ENCODE results near the gene TAF4B. TPM values are rescaled to one million over a fixed set of nuclear protein-coding genes. Genes with fewer than 3 reads are reported as not detected.

Gene TAF4B
- total and polyA plus RNA-seq, 2 donors (not counting 1 experiment from before 2014, with no cell fraction given) = 10.5 to 16.1 TPM

DNA sequence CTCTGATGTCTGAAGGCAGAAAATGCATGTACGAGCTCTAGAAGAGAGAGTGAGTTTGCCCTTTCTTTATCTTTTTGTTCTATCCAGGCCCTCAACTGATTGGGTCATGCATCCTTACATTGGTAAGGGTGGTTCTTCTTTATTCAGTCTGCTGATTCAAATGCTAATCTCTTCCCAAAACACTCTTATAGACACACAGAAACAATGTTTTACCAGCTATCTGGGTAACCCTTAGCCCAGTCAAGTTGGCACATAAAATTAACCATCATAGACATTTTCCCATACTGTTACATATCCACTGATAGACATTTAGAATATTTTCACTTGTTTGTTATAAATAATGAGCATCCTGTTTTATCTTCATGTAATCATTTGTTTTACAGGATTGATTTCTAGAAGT lies 141.2 kb downstream of the TAF4B start:
- H2AFZ ChIP-seq (ENCODE audit: insufficient read depth, low read depth, low read length, poor library complexity, severe bottlenecking) = no peak overlapping the region
- intact Hi-C loops (cut with micrococcal nuclease) = no loop called here
- H3K4me1 ChIP-seq (ENCODE audit: control insufficient read depth in 2 of 2, insufficient read depth in 2 of 2, low read length in 2 of 2) = no peaks in the 10 kb centered on the region
- CTCF ChIA-PET = interaction anchor here (1.5 kb wide), 1 partner anchor 16 kb away, joined by 5 read pairs; no protein-coding TSS in a partner anchor
- no peaks in the 10 kb centered on the region for H3K4me1 Mint-ChIP-seq
- no peaks in the 10 kb centered on the region for H3K27me3 Mint-ChIP-seq
- POLR2A ChIA-PET = no interaction called here
- TF ChIP-seq, protein P1, sequence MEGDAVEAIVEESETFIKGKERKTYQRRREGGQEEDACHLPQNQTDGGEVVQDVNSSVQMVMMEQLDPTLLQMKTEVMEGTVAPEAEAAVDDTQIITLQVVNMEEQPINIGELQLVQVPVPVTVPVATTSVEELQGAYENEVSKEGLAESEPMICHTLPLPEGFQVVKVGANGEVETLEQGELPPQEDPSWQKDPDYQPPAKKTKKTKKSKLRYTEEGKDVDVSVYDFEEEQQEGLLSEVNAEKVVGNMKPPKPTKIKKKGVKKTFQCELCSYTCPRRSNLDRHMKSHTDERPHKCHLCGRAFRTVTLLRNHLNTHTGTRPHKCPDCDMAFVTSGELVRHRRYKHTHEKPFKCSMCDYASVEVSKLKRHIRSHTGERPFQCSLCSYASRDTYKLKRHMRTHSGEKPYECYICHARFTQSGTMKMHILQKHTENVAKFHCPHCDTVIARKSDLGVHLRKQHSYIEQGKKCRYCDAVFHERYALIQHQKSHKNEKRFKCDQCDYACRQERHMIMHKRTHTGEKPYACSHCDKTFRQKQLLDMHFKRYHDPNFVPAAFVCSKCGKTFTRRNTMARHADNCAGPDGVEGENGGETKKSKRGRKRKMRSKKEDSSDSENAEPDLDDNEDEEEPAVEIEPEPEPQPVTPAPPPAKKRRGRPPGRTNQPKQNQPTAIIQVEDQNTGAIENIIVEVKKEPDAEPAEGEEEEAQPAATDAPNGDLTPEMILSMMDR (IDR thresholded peaks at IDR 0.05) = no peak
- no peak for TF ChIP-seq EZH2 (IDR thresholded peaks at IDR 0.05; ENCODE audit: borderline replicate concordance, insufficient read depth, low read depth, low read length, poor library complexity, severe bottlenecking)
- no peaks in the 10 kb centered on the region for H3K27me3 ChIP-seq (replicated peaks in 1 of 4; ENCODE audit: control extremely low read depth in 1 of 4, control insufficient read depth in 3 of 4, insufficient read depth in 4 of 4, low read length in 3 of 4)
- DNase-seq (no peak), ATAC-seq (ENCODE audit: low read depth) (no peak)
- peaks cover 0 to 5% of the 10 kb centered on the region in 2 experiments for H3K36me3 ChIP-seq (replicated peaks in 1 of 2; ENCODE audit: control extremely low read depth in 1 of 2, control insufficient read depth in 1 of 2, extremely low read depth in 1 of 2, insufficient read depth in 2 of 2, low read length in 1 of 2)
- no CpG with 5 or more reads among the region's 1 CpG for WGBS (ENCODE audit: insufficient coverage)
- no peak overlapping the region for H3K4me3 ChIP-seq (ENCODE audit: control extremely low read depth in 1 of 5, extremely low read depth in 1 of 5, insufficient read depth in 1 of 5, low read depth in 2 of 5, low read length in 4 of 5)
- no peak overlapping the region for H3K4me3 Mint-ChIP-seq
- no peak overlapping the region for H3K27ac Mint-ChIP-seq
- no peak overlapping the region for H3K4me2 ChIP-seq (replicated peaks; ENCODE audit: low read depth, low read length, poor library complexity, severe bottlenecking)
- H3K79me2 ChIP-seq (ENCODE audit: control insufficient read depth, insufficient read depth, low read length) = no peaks in the 10 kb centered on the region
- no peak overlapping the region for H3K9ac ChIP-seq (ENCODE audit: low read length)
- no peaks in the 10 kb centered on the region for H3K9me3 Mint-ChIP-seq (ENCODE audit: insufficient read depth)
- H4K20me1 ChIP-seq (ENCODE audit: control insufficient read depth, insufficient read depth, low read length, poor library complexity, severe bottlenecking) = no peaks in the 10 kb centered on the region
- H3K27ac ChIP-seq (ENCODE audit: low read length in 2 of 2) = no peak overlapping the region
- H3K9me3 ChIP-seq (ENCODE audit: control extremely low read depth in 1 of 3, control insufficient read depth in 2 of 3, insufficient read depth in 1 of 3, low read length in 2 of 3) = no peaks in the 10 kb centered on the region

DNA sequence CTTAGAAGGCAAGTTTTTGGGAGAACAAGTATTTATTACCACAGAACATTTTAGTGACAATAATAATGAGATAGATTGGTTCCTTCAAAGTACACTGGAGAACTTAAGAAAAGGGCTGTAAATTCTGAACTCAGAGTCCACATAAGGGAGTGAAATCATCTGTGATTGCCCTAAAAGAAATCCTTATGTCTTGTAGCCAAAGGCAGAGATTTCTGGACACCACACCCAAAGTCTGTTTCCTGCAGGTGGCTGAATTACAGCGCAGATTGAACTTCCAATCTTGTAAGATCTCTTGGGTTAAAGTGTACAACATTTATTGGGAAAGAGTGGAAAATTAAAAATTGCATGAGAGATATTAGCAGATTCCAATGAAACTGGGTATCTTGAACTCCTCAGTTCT lies 143.8 kb downstream of the TAF4B start:
- Mint-ChIP-seq H3K27me3 (no peaks in the 10 kb centered on the region), H3K27ac (no peak overlapping the region), H3K9me3 (ENCODE audit: insufficient read depth) (no peaks in the 10 kb centered on the region), H3K4me1 (no peaks in the 10 kb centered on the region), H3K4me3 (no peak overlapping the region)
- Histone ChIP-seq H2AFZ (ENCODE audit: insufficient read depth, low read depth, low read length, poor library complexity, severe bottlenecking) (no peak overlapping the region), H3K9ac (ENCODE audit: low read length) (no peak overlapping the region), H3K4me3 (ENCODE audit: control extremely low read depth in 1 of 5, extremely low read depth in 1 of 5, insufficient read depth in 1 of 5, low read depth in 2 of 5, low read length in 4 of 5) (no peak overlapping the region), H3K27me3 (replicated peaks in 1 of 4; ENCODE audit: control extremely low read depth in 1 of 4, control insufficient read depth in 3 of 4, insufficient read depth in 4 of 4, low read length in 3 of 4) (no peaks in the 10 kb centered on the region), H4K20me1 (ENCODE audit: control insufficient read depth, insufficient read depth, low read length, poor library complexity, severe bottlenecking) (no peaks in the 10 kb centered on the region), H3K36me3 (replicated peaks in 1 of 2; ENCODE audit: control extremely low read depth in 1 of 2, control insufficient read depth in 1 of 2, extremely low read depth in 1 of 2, insufficient read depth in 2 of 2, low read length in 1 of 2) (peaks cover 0 to 5% of the 10 kb centered on the region in 2 experiments), H3K4me1 (ENCODE audit: control insufficient read depth in 2 of 2, insufficient read depth in 2 of 2, low read length in 2 of 2) (no peaks in the 10 kb centered on the region), H3K27ac (ENCODE audit: low read length in 2 of 2) (no peak overlapping the region), H3K9me3 (ENCODE audit: control extremely low read depth in 1 of 3, control insufficient read depth in 2 of 3, insufficient read depth in 1 of 3, low read length in 2 of 3) (no peaks in the 10 kb centered on the region), H3K4me2 (replicated peaks; ENCODE audit: low read depth, low read length, poor library complexity, severe bottlenecking) (no peak overlapping the region), H3K79me2 (ENCODE audit: control insufficient read depth, insufficient read depth, low read length) (no peaks in the 10 kb centered on the region)
- no peak for DNase-seq
- intact Hi-C loops (cut with micrococcal nuclease) = no loop called here
- POLR2A ChIA-PET = no interaction called here
- TF ChIP-seq, protein P1 (IDR thresholded peaks at IDR 0.05) = no peak
- no peak for TF ChIP-seq EZH2 (IDR thresholded peaks at IDR 0.05; ENCODE audit: borderline replicate concordance, insufficient read depth, low read depth, low read length, poor library complexity, severe bottlenecking)
- CTCF ChIA-PET = interaction anchor here (1.1 kb wide), 1 partner anchor 24 kb away, joined by 4 read pairs; no protein-coding TSS in a partner anchor
- no peak for ATAC-seq (ENCODE audit: low read depth)
- WGBS (ENCODE audit: insufficient coverage) = no CpG with 5 or more reads among the region's 1 CpG
